H1 (cell line): ENCODE results near the gene CTIF. TPM values are rescaled to one million over a fixed set of nuclear protein-coding genes. Genes with fewer than 3 reads are reported as not detected.

Source experiments
- CTCF ChIA-PET: fragments of 300-600 bp; sonication (Branson Sonifier 250); formaldehyde crosslinking; loops from one replicate; lab custom pipeline; 2021; ENCODE audit not compliant: partially characterized antibody; lab: Charles Lee
- POLR2A ChIA-PET: fragments of 300-600 bp; sonication (Branson Sonifier 250); formaldehyde crosslinking; loops from one replicate; lab custom pipeline; 2021; ENCODE audit warnings: inconsistent platforms; ENCODE audit not compliant: partially characterized antibody; lab: Charles Lee
- DNase-seq, 2 experiments: peaks; one replicate each; pipeline versions ENCODE4 v3.0.0 to v3.0.0-alpha.2; 2010 to 2022; ENCODE audit warnings: low spot score in 2 of 2, low read depth in 1 of 2, mixed read lengths in 1 of 2
- FAIRE-seq: peaks from 2 replicates; lab custom pipeline; 2011; peaks lifted over from hg19 to GRCh38; lab: Jason Lieb, UNC
- H2AFZ ChIP-seq: 2 replicates; pipeline ENCODE4 v1.8.1; 2012; ENCODE audit warnings: low read length, inconsistent platforms
- H2AK5ac ChIP-seq: 2 replicates; pipeline ENCODE4 v1.6.1; 2013; ENCODE audit warnings: low read depth, low read length
- H2BK120ac ChIP-seq: replicated peaks from 2 replicates; pipeline ENCODE3; 2013; ENCODE audit warnings: low read depth, low read length, inconsistent platforms
- H2BK12ac ChIP-seq: 2 replicates; pipeline ENCODE4 v1.6.1; 2013; ENCODE audit warnings: low read depth, low read length
- H2BK15ac ChIP-seq: 2 replicates; pipeline ENCODE4 v1.6.1; 2013; ENCODE audit warnings: low read length
- H2BK20ac ChIP-seq: 2 replicates; pipeline ENCODE4 v1.6.1; 2013; ENCODE audit warnings: low read length
- H2BK5ac ChIP-seq: 2 replicates; pipeline ENCODE4 v1.6.1; 2013; ENCODE audit warnings: low read depth, low read length
- H3K14ac ChIP-seq: 2 replicates; pipeline ENCODE4 v1.6.1; 2013; ENCODE audit warnings: inconsistent platforms; ENCODE audit not compliant: insufficient read length
- H3K18ac ChIP-seq: 2 replicates; pipeline ENCODE4 v1.6.1; 2013; ENCODE audit warnings: low read length; ENCODE audit errors: extremely low read depth
- H3K23ac ChIP-seq: 2 replicates; pipeline ENCODE4 v1.6.1; 2013; ENCODE audit warnings: inconsistent platforms; ENCODE audit not compliant: insufficient read length
- H3K23me2 ChIP-seq: 2 replicates; pipeline ENCODE4 v1.6.1; 2013; ENCODE audit warnings: low read depth, low read length
- H3K27ac ChIP-seq: 2 replicates; pipeline ENCODE4 v1.6.1; 2011; ENCODE audit warnings: low read depth, low read length, inconsistent platforms
- H3K27me3 ChIP-seq, 4 experiments: replicated peaks in 1 of 4; 1 replicate in 1 of 4; 2 replicates in 3 of 4; pipeline versions ENCODE4 v1.6.1 to v1.8.1; 2011 to 2013; ENCODE audit warnings: low read length in 3 of 4, mild to moderate bottlenecking in 3 of 4, inconsistent platforms in 2 of 4, mixed read lengths in 2 of 4, moderate library complexity in 1 of 4; ENCODE audit not compliant: control insufficient read depth in 3 of 4, insufficient read depth in 3 of 4; ENCODE audit errors: extremely low read depth in 1 of 4
- H3K36me3 ChIP-seq, 4 experiments: 2 replicates each; pipeline versions ENCODE4 v1.6.1 to v1.8.1; 2011 to 2013; ENCODE audit warnings: mild to moderate bottlenecking in 4 of 4, low read length in 3 of 4, moderate library complexity in 2 of 4, control low read depth in 1 of 4, inconsistent platforms in 1 of 4; ENCODE audit not compliant: insufficient read depth in 4 of 4, control insufficient read depth in 2 of 4
- H3K4ac ChIP-seq: replicated peaks from 2 replicates; pipeline ENCODE3; 2013; ENCODE audit warnings: low read length, low read depth, mixed read lengths, inconsistent platforms; ENCODE audit not compliant: insufficient read length
- H3K4me1 ChIP-seq, 4 experiments: replicated peaks in 1 of 4; 1 replicate in 1 of 4; 2 replicates in 3 of 4; pipeline versions ENCODE4 v1.6.1 to v1.8.1; 2011 to 2013; ENCODE audit warnings: low read length in 3 of 4, inconsistent platforms in 2 of 4, mixed read lengths in 1 of 4; ENCODE audit not compliant: insufficient read depth in 4 of 4, control insufficient read depth in 3 of 4
- H3K4me2 ChIP-seq, 2 experiments: 2 replicates each; pipeline versions ENCODE4 v1.6.1 to v1.8.1; 2011 to 2013; ENCODE audit warnings: low read depth in 2 of 2, low read length in 2 of 2, control low read depth in 1 of 2, inconsistent platforms in 1 of 2, mild to moderate bottlenecking in 1 of 2; ENCODE audit not compliant: insufficient read depth in 1 of 2
- H3K4me3 ChIP-seq, 4 experiments: fragments of 200-600, 300-600 bp in 1 of 4; sonication (generic), shearing (Covaris generic), sonication (Bioruptor Twin) in 1 of 4; 2 replicates each; pipeline versions ENCODE4 v1.5.1 to v1.8.1; 2011 to 2016; ENCODE audit warnings: low read length in 4 of 4, low read depth in 3 of 4, control low read depth in 2 of 4, inconsistent platforms in 2 of 4, mild to moderate bottlenecking in 2 of 4, mixed read lengths in 1 of 4, moderate library complexity in 1 of 4; ENCODE audit not compliant: insufficient read depth in 2 of 4; ENCODE audit errors: extremely low read depth in 1 of 4
- H3K56ac ChIP-seq: replicated peaks from 2 replicates; pipeline ENCODE3; 2013; ENCODE audit warnings: low read depth, mild to moderate bottlenecking, mixed read lengths, low read length, inconsistent platforms; ENCODE audit not compliant: insufficient read length
- H3K79me1 ChIP-seq: 2 replicates; pipeline ENCODE4 v1.6.1; 2013; ENCODE audit warnings: low read depth, low read length, control low read depth
- H3K79me2 ChIP-seq, 2 experiments: 2 replicates each; pipeline versions ENCODE4 v1.6.1 to v1.8.1; 2012 to 2013; ENCODE audit warnings: low read length in 2 of 2, mild to moderate bottlenecking in 2 of 2, inconsistent platforms in 1 of 2; ENCODE audit not compliant: insufficient read depth in 2 of 2, control insufficient read depth in 1 of 2
- H3K9ac ChIP-seq, 4 experiments: replicated peaks in 1 of 4; 1 replicate in 1 of 4; 2 replicates in 3 of 4; pipeline versions ENCODE4 v1.6.1 to v1.8.1; 2011 to 2013; ENCODE audit warnings: low read depth in 3 of 4, low read length in 3 of 4, control low read depth in 2 of 4, mild to moderate bottlenecking in 2 of 4, moderate library complexity in 2 of 4, inconsistent platforms in 1 of 4; ENCODE audit errors: extremely low read depth in 1 of 4
- H3K9me3 ChIP-seq, 2 experiments: 2 replicates each; pipeline versions ENCODE4 v1.6.1 to v1.8.1; 2012 to 2013; ENCODE audit warnings: mild to moderate bottlenecking in 2 of 2, moderate library complexity in 2 of 2, control low read depth in 1 of 2, inconsistent platforms in 1 of 2, low read depth in 1 of 2, low read length in 1 of 2, mixed read lengths in 1 of 2; ENCODE audit not compliant: insufficient read depth in 2 of 2
- H4K20me1 ChIP-seq, 2 experiments: replicated peaks in 1 of 2; 2 replicates each; pipeline versions ENCODE3 to v1.8.1; 2011 to 2013; ENCODE audit warnings: inconsistent platforms in 2 of 2, low read length in 2 of 2, mild to moderate bottlenecking in 1 of 2; ENCODE audit not compliant: insufficient read depth in 2 of 2, control insufficient read depth in 1 of 2
- H4K5ac ChIP-seq: 2 replicates; pipeline ENCODE4 v1.6.1; 2013; ENCODE audit warnings: low read length, low read depth, mixed read lengths, inconsistent platforms; ENCODE audit not compliant: insufficient read length
- H4K8ac ChIP-seq: 2 replicates; pipeline ENCODE4 v1.8.0; 2013; ENCODE audit warnings: mild to moderate bottlenecking, moderate library complexity, low read length, inconsistent platforms; ENCODE audit not compliant: insufficient read depth; ENCODE audit errors: extremely low read depth
- H4K91ac ChIP-seq: replicated peaks from 2 replicates; pipeline ENCODE3; 2013; ENCODE audit warnings: low read length, mixed read lengths, inconsistent platforms; ENCODE audit not compliant: insufficient read length
- CEBPB ChIP-seq: IDR thresholded peaks from 2 replicates; pipeline ENCODE4 v1.6.1; 2012; ENCODE audit warnings: low read depth, low read length
- MAFK ChIP-seq: IDR thresholded peaks from 2 replicates; pipeline ENCODE4 v1.6.1; 2012; ENCODE audit warnings: low read depth, mild to moderate bottlenecking, improper control_type of control experiment, low read length
- RAD21 ChIP-seq, 2 experiments: IDR thresholded peaks in 1 of 2; conservative IDR thresholded peaks in 1 of 2; 2 replicates each; pipeline ENCODE4 v1.6.1; 2011; ENCODE audit warnings: low read depth in 2 of 2, low read length in 2 of 2, improper control_type of control experiment in 1 of 2, inconsistent platforms in 1 of 2, mild to moderate bottlenecking in 1 of 2, moderate library complexity in 1 of 2
- RBBP5 ChIP-seq: IDR thresholded peaks from 2 replicates; pipeline ENCODE4 v1.7.1; 2012; ENCODE audit warnings: low read depth, mild to moderate bottlenecking, inconsistent platforms, low read length, moderate library complexity, borderline replicate concordance
- TAF7 ChIP-seq: optimal IDR thresholded peaks from 2 replicates; pipeline ENCODE3; 2011; ENCODE audit warnings: low read depth, mild to moderate bottlenecking, inconsistent platforms, low read length, moderate library complexity, borderline replicate concordance
- WGBS, 2 experiments: shearing (Covaris generic) in 1 of 2; methylation state at CpG; one replicate each; pipeline versions ENCODE4 v1.1.6 to v1.1.7; 2013 to 2015; ENCODE audit warnings: low lambda C conversion rate in 2 of 2, mixed read lengths in 2 of 2, inconsistent platforms in 1 of 2, low coverage in 1 of 2, missing lambda C conversion rate in 1 of 2; ENCODE audit not compliant: insufficient replicate concordance in 2 of 2, insufficient coverage in 1 of 2, insufficient read length in 1 of 2; ENCODE audit errors: extremely low coverage in 1 of 2, missing lambda C conversion rate in 1 of 2; 5-methylcytosine and 5-hydroxymethylcytosine counted together
- polyA plus RNA-seq, 7 experiments: library from polyadenylated mRNA; depleted of rRNA in 3 of 7; stranded (reverse) in 5 of 7; unstranded in 2 of 7; fragments of >200 nt in 5 of 7; fragments of 200-250 nt in 2 of 7; gene quantifications; 1 replicate in 5 of 7; 2 replicates in 1 of 7; 4 replicates in 1 of 7; pipeline versions ENCODE4 v1.2.1 to v1.2.3, GENCODE V29; 2011 to 2013; ENCODE audit warnings: missing spikeins in 2 of 7, mixed read lengths in 2 of 7
- total RNA-seq: library from RNA; stranded (reverse); fragmentation: NEBNext Ultra II Directional; extraction: Animal tissue kit (Norgen Biotek cat#: 25700); gene quantifications from 2 replicates; pipeline ENCODE4 v1.2.1, GENCODE V29; 2021
- TF ChIP-seq, protein P1 (sequence below): IDR thresholded peaks from 2 replicates; pipeline ENCODE4 v1.6.1; 2011; ENCODE audit warnings: low read depth, mild to moderate bottlenecking, low read length; ENCODE audit not compliant: insufficient read depth

Gene CTIF
- total and polyA plus RNA-seq, 2 of the 8 experiments (the other 6 are each of a cell fraction or from before 2014, with no cell fraction given) = 9.0 to 17.8 TPM

GRCh38 chr18:48819276-48819675 lies 280.4 kb downstream of the CTIF start:
- peak overlapping the region; percentile 57; the same call in 1 of the 2 replicates for H4K8ac ChIP-seq
- FAIRE-seq = no peak
- no peak overlapping the region for H3K27ac ChIP-seq
- no peak overlapping the region for H3K14ac ChIP-seq
- CTCF ChIA-PET = interaction anchor here (0.6 to 1.6 kb wide), 4 partner anchors 9 to 1002 kb away, joined by 3 to 5 read pairs (median 3); no protein-coding TSS in a partner anchor
- H3K23me2 ChIP-seq = no peaks in the 10 kb centered on the region
- no peak overlapping the region for H4K91ac ChIP-seq
- H3K18ac ChIP-seq = peak overlapping the region; percentile 19; the same call in 1 of the 2 replicates
- H3K4me3 ChIP-seq = no peak overlapping the region
- H3K9me3 ChIP-seq = no peaks in the 10 kb centered on the region; a peak in 1 of 4 replicates
- no peak overlapping the region for H2BK5ac ChIP-seq
- no peaks in the 10 kb centered on the region for H3K27me3 ChIP-seq
- POLR2A ChIA-PET = interaction anchor here (1.4 kb wide), 1 partner anchor 8 kb away, joined by 4 read pairs; no protein-coding TSS in a partner anchor
- H3K36me3 ChIP-seq = no peaks in the 10 kb centered on the region
- no peak overlapping the region for H3K9ac ChIP-seq
- H2BK20ac ChIP-seq = no peak overlapping the region
- WGBS, 2 experiments = 90% methylated on average over 15 of the region's 15 CpGs; no CpG with 5 or more reads in 1 of the 2 experiments
- H3K4me1 ChIP-seq = no peaks in the 10 kb centered on the region
- no peak overlapping the region for H3K4me2 ChIP-seq
- no peak overlapping the region for H2BK120ac ChIP-seq
- H3K23ac ChIP-seq = no peak overlapping the region
- no peak overlapping the region for H3K4ac ChIP-seq
- H3K56ac ChIP-seq = no peak overlapping the region
- H2AFZ ChIP-seq = no peak overlapping the region
- no peak overlapping the region for H2BK15ac ChIP-seq
- peak in 1 of 2 experiments; percentile 33 for DNase-seq
- no peaks in the 10 kb centered on the region for H3K79me2 ChIP-seq
- H3K79me1 ChIP-seq = no peaks in the 10 kb centered on the region
- no peak overlapping the region for H4K5ac ChIP-seq
- no peaks in the 10 kb centered on the region for H4K20me1 ChIP-seq
- no peak overlapping the region for H2AK5ac ChIP-seq
- no peak overlapping the region for H2BK12ac ChIP-seq
- no peak for TF ChIP-seq RAD21 (IDR thresholded peaks at IDR 0.05 in 1 of 2, conservative IDR thresholded peaks at IDR 0.05 in 1 of 2; ENCODE audit: low read depth in 2 of 2, low read length in 2 of 2)
- TF ChIP-seq RBBP5 = no peak
- no peak for TF ChIP-seq MAFK
- TF ChIP-seq TAF7 = no peak
- TF ChIP-seq, protein P1, sequence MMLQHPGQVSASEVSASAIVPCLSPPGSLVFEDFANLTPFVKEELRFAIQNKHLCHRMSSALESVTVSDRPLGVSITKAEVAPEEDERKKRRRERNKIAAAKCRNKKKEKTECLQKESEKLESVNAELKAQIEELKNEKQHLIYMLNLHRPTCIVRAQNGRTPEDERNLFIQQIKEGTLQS = no peak
- no peak for TF ChIP-seq CEBPB
